Muscle of leg (tissue), 16 donors: ENCODE results near the gene KRT73. TPM values are rescaled to one million over a fixed set of nuclear protein-coding genes. Genes with fewer than 3 reads are reported as not detected.

Source experiments
- DNase-seq: peaks from one replicate; pipeline ENCODE4 v3.0.0; 2013
- H3K27ac ChIP-seq: one replicate; pipeline ENCODE4 v1.5.1; 2013; ENCODE audit warnings: mild to moderate bottlenecking, low read length, control low read depth
- H3K27me3 ChIP-seq: one replicate; pipeline ENCODE4 v1.6.1; 2013; ENCODE audit warnings: low read length; ENCODE audit not compliant: control insufficient read depth, insufficient read depth
- H3K36me3 ChIP-seq: one replicate; pipeline ENCODE4 v1.6.1; 2013; ENCODE audit warnings: low read length; ENCODE audit not compliant: control insufficient read depth, insufficient read depth
- H3K4me1 ChIP-seq: one replicate; pipeline ENCODE4 v1.6.1; 2013; ENCODE audit warnings: low read length; ENCODE audit not compliant: control insufficient read depth, insufficient read depth
- H3K4me3 ChIP-seq: one replicate; pipeline ENCODE4 v1.5.1; 2013; ENCODE audit warnings: low read length, control low read depth
- H3K9me3 ChIP-seq: replicated peaks from 2 replicates; pipeline ENCODE4 v1.6.1; 2013; ENCODE audit warnings: low read depth, low read length; ENCODE audit not compliant: control insufficient read depth
- WGBS: methylation state at CpG from one replicate; pipeline ENCODE4 v1.1.5; 2013; ENCODE audit warnings: missing lambda C conversion rate; ENCODE audit not compliant: insufficient coverage; 5-methylcytosine and 5-hydroxymethylcytosine counted together
- long read RNA-seq, 11 donors: transcript quantifications; one replicate each; lab custom pipeline, GENCODE V29; 2026
- polyA plus RNA-seq, 8 donors: library from polyadenylated mRNA; unstranded; fragments of 120-200 nt; gene quantifications; one replicate each; pipeline versions ENCODE4 v1.2.1 to v1.2.3, GENCODE V29; 2013; ENCODE audit warnings: inconsistent platforms in 1 of 8, low replicate concordance in 1 of 8; ENCODE audit not compliant: insufficient read length in 8 of 8, insufficient read depth in 1 of 8
- total RNA-seq: library from RNA; stranded (reverse); fragments of 120-200 nt; gene quantifications from one replicate; pipeline ENCODE4 v1.2.4, GENCODE V29; 2013

Gene KRT73
- total RNA-seq = 0.09 TPM
- under 1 TPM in 1 of 8 donors, not detected in 7; 0.12 TPM for polyA plus RNA-seq
- long read RNA-seq, donor 1 = 0 reads
- long read RNA-seq, donor 2 = 0 reads
- long read RNA-seq, donor 3 = 0 reads
- long read RNA-seq, donor 4 = 0 reads
- long read RNA-seq, donor 5 = 0 reads
- long read RNA-seq, donor 6 = 0 reads
- long read RNA-seq, donor 7 = 0 reads
- long read RNA-seq, donor 8 = 0 reads
- long read RNA-seq, donor 9 = 0 reads
- long read RNA-seq, donor 10 = 0 reads
- long read RNA-seq, donor 11 = 0 reads

DNA sequence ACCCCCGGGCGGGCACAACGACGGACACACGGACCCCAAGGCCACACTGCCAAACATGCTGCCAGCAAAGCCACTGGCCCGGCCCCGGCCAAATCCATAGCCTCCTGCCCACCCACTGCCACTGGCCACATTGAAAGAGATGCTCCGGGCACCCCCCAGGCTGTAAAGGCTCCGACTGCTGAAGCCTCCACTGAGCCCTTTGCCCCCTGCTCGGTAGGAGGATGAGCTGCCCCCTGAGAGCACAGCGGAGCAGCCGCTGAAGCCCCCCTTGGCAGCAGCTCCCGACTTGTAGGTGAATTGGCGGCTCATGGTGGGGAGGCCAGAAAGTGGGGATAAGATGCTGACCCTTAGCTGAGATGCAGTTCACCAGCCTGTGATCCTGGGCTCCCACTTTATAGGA is at the start of gene KRT73:
Gene KRT73, minus strand, starts transcription at position 344 of the 400 bp plus-strand sequence. Its CDS starts 35 bp downstream, at position 309.
- Histone ChIP-seq H3K4me1 (no peaks in the 10 kb centered on the region), H3K4me3 (no peak within 1 kb of the TSS), H3K9me3 (no peaks in the 10 kb centered on the region), H3K27me3 (peaks cover 13% of the 10 kb centered on the region), H3K27ac (no peak within 1 kb of the TSS), H3K36me3 (no peaks in the 10 kb centered on the region)
- 87% methylated on average over 10 of the region's 14 CpGs for WGBS
- DNase-seq = no peak

DNA sequence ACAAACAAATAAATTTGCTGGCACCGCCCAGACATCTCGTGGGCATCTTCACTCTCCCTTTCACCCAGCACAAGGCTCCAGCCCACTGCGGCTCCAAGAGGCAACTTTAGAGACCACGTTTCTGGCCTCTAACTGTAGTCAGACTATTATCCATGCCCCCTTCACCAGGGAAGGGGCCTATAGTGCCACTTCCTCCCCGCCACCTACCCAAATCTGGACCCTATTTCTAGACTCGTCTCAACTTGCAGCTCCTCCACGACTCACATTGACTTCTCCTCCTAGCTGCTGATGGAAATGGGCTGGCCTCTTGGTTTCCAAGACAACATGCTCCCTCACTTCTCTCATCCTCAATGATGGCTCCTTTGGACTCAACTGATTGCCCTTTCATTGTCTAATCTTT is 49.6 kb upstream of the KRT73 start:
- H3K4me3 ChIP-seq = no peak overlapping the region
- H3K27me3 ChIP-seq = peaks cover 6% of the 10 kb centered on the region
- no peak overlapping the region for H3K27ac ChIP-seq
- H3K9me3 ChIP-seq = no peaks in the 10 kb centered on the region
- H3K36me3 ChIP-seq = no peaks in the 10 kb centered on the region
- 80% methylated on average over 7 of the region's 7 CpGs for WGBS
- no peaks in the 10 kb centered on the region for H3K4me1 ChIP-seq
- DNase-seq = no peak

DNA sequence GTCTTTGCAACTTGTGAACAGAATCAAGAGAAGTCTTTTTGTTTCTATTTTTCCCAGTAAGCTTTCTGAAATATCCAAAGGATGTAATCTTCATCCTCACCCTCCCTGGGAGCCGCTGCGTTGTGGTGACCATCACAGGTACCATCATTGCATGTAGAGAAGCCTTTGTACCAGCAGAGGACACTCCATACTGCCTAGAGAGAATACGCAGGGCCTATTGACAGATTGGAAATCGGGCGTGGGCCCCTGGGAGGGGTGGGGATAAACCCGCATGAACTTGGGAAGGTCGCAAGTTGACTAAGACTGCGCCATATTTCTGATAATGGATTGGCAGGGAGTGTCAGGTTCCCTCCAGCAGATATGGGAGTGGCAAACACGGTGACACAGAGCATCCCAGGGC is 49.1 kb upstream of the KRT73 start:
- H3K27ac ChIP-seq = no peak overlapping the region
- DNase-seq = no peak
- H3K9me3 ChIP-seq = no peaks in the 10 kb centered on the region
- no peaks in the 10 kb centered on the region for H3K4me1 ChIP-seq
- H3K27me3 ChIP-seq = peaks cover 8% of the 10 kb centered on the region
- H3K36me3 ChIP-seq = no peaks in the 10 kb centered on the region
- H3K4me3 ChIP-seq = no peak overlapping the region
- 22% methylated on average over 6 of the region's 9 CpGs for WGBS

DNA sequence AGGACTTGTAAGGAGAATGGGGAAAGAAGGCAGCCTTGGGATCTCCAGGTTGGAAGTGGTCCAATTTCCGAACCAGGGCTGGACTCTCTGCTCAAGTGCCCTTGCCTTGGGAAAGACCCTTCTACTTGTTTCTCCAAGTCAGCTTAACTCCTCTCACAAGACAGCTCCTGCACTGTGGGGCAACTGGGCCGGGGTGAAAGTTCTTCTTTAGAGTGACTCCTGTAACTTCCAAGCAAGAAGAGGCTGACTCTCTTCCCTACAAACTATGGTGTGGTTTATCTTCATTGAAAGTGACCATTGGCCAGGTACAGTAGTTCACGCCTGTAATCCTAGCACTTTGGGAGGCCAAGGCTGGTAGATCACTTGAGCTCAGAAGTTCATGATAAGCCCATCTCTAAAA is 48.1 kb upstream of the KRT73 start:
- Histone ChIP-seq H3K9me3 (no peaks in the 10 kb centered on the region), H3K27ac (no peak overlapping the region), H3K27me3 (peaks cover 8% of the 10 kb centered on the region), H3K4me1 (no peaks in the 10 kb centered on the region), H3K4me3 (no peak overlapping the region), H3K36me3 (no peaks in the 10 kb centered on the region)
- WGBS = no CpG with 5 or more reads among the region's 3 CpGs
- DNase-seq = no peak

DNA sequence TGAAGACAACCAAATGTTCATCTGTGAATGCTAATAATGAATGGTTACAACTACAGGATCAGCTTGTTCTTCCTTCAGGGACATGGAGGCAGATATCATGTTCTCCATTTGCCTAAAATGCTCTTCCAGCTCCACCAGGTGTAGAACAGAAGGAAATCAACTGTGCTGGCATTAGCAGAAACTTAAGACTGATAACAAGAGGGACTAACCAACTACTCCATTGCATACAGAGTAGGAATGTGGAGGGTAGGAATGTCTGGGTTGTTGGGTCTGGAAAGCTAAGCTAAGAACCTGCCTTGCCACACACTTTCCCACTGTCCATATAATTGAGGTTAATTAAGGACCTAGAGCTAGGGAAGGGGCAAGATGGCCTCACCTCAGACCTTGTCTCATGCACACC is 45.1 kb upstream of the KRT73 start:
- H3K4me1 ChIP-seq = no peaks in the 10 kb centered on the region
- H3K27me3 ChIP-seq = peaks cover 11% of the 10 kb centered on the region
- DNase-seq = no peak
- no peaks in the 10 kb centered on the region for H3K9me3 ChIP-seq
- no peak overlapping the region for H3K4me3 ChIP-seq
- no peaks in the 10 kb centered on the region for H3K36me3 ChIP-seq
- no peak overlapping the region for H3K27ac ChIP-seq

DNA sequence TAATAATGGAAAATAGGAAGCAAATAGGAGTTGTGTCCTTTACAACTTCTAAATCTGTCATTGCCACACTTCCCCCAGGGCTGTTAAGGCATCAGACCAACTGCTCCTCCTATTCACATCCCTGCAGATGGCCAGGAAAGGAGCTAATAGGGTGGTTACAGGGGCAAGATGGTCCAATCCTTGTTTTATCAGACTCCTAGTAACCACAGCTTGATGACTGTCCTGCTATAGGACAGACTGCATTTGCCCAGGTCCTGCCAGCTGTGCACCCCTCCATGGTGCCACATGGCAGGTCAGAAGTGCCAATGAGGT is 44.5 kb upstream of the KRT73 start:
- peaks cover 14% of the 10 kb centered on the region for H3K27me3 ChIP-seq
- H3K27ac ChIP-seq = no peak overlapping the region
- H3K4me3 ChIP-seq = no peak overlapping the region
- no peak for DNase-seq
- no peaks in the 10 kb centered on the region for H3K4me1 ChIP-seq
- H3K9me3 ChIP-seq = no peaks in the 10 kb centered on the region
- H3K36me3 ChIP-seq = no peaks in the 10 kb centered on the region

DNA sequence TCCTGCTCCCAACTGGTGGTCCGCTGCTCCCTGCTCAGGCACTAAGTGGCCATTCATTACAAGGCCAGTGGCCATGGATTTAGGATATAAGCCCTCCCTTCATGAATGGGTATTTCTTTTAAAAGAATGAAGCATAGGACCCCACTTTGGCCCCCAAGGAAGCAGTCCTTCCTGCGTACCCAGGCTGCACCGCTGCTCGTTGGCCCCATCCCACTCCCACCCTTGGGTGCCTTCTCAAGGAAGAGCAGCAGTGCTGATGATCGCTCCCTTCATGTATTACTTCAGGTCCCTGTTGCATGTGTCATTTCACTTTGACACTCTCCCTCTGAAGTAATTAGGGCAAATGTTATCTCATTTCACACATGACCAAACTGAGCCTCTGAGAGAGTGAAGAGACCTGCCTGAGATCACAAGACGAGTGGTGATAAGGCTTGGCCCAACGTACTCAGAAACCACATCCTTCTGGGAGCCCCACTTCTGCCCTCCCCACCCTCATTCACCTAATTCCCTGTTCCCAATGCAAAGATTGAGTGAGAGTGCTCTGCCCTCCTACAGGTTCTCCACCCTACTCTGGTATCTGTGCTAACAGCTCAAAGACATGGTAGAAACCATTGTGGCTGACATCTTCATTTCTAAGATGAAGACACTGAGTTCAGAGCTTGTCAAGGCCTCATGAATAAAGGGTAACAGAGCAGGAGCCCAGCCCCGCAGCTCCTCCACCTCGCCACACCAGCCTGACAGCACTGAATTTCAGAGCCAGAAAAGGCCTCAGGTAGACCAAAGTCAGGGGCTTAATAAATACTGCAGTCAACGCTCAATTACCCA is 43.9 kb upstream of the KRT73 start:
- Histone ChIP-seq H3K36me3 (no peaks in the 10 kb centered on the region), H3K9me3 (no peaks in the 10 kb centered on the region), H3K27ac (no peak overlapping the region), H3K27me3 (peaks cover 17% of the 10 kb centered on the region), H3K4me1 (no peaks in the 10 kb centered on the region), H3K4me3 (no peak overlapping the region)
- 86% methylated on average over 5 of the region's 10 CpGs for WGBS
- DNase-seq = no peak

DNA sequence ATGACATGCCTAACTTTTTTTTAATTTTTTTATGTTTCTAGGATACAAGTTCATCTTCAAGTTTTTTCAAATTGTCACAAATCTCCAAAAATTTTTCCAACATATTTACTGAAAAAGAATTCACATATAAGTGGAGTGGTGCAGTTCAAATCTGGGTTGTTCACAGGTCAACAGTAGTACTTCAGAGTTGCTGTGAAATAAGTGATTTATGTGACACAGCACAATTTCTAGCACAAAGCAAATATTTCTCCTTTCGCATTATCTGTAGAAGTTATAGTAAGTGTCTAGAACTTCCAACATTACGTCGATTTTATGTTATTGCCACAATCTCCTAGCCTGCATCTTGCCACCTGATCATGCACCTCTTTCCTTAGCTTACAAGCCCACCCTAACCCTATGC is 43.3 kb upstream of the KRT73 start:
- peaks cover 18% of the 10 kb centered on the region for H3K27me3 ChIP-seq
- no peak for DNase-seq
- H3K27ac ChIP-seq = no peak overlapping the region
- no peaks in the 10 kb centered on the region for H3K9me3 ChIP-seq
- H3K4me3 ChIP-seq = no peak overlapping the region
- 86% methylated on average over 2 of the region's 3 CpGs for WGBS
- no peaks in the 10 kb centered on the region for H3K4me1 ChIP-seq
- no peaks in the 10 kb centered on the region for H3K36me3 ChIP-seq

DNA sequence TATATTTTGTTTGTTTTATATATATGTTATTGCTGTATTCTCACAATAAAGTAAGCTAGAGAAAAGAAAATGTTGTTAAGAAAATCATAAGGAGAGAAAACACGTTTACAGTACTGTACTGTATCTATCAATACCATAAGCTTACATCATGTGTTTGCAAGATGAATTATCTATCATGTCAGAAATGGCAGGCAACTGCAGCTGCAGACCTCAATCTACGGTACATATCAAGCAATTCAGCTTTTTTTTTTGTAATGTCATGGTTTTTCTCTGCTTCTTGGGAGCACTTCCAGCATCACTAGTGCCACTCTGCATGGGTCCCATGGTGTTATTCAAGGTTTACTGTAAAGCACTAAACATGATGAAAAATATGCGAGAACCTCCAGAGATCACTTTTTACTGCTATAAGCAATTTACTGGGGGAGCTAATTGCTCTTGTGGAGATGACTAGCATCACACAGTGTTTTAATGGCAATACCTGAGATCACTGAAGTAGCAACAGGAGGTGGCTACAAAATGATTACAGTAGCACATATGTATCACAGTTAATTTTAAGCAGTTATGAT is 42.7 kb upstream of the KRT73 start:
- Histone ChIP-seq H3K27me3 (peaks cover 19% of the 10 kb centered on the region), H3K27ac (no peak overlapping the region), H3K4me1 (no peaks in the 10 kb centered on the region), H3K4me3 (no peak overlapping the region), H3K36me3 (no peaks in the 10 kb centered on the region), H3K9me3 (no peaks in the 10 kb centered on the region)
- WGBS = 82% methylated on average over 2 of the region's 3 CpGs
- no peak for DNase-seq

DNA sequence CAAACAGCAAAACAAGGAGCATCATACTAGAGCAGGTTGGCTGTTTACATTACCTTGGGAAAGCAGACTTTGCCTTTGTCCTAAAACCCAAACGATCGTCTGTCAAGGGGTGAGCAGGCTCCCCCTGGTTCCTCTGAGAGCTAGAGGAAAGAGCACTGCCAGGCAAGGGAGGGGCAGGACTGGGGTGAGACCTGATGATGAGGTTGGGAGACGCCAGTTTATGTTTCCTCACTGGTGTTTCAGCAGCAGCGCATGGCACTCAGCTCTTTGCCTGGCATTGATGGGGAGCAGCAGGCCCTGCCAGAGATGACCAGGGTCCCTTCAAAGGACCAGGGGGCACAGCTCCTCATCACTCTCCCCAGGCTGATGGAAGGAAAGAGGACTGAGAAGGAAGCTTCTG is 41.6 kb upstream of the KRT73 start:
- DNase-seq = no peak
- H3K27ac ChIP-seq = no peak overlapping the region
- H3K4me1 ChIP-seq = no peaks in the 10 kb centered on the region
- H3K27me3 ChIP-seq = peaks cover 23% of the 10 kb centered on the region
- H3K9me3 ChIP-seq = no peaks in the 10 kb centered on the region
- no peak overlapping the region for H3K4me3 ChIP-seq
- 70% methylated on average over 3 of the region's 4 CpGs for WGBS
- no peaks in the 10 kb centered on the region for H3K36me3 ChIP-seq
